HEK293 (cell line): Measurements from ENCODE around the gene MRTFA.
A peak's percentile ranks its signal among the peaks of the same experiment; 100 is the strongest.

Source experiments
- CTCF ChIA-PET: fragments of 350-600 bp; formaldehyde crosslinking; extraction: SDS; loops from one replicate; lab custom pipeline; 2021; ENCODE audit warnings: antibody characterized with exemption; lab: Yijun Ruan, JAX
- POLR2A ChIA-PET: fragments of 300-600 bp; formaldehyde crosslinking; extraction: SDS; loops from one replicate; lab custom pipeline; 2020; ENCODE audit warnings: antibody characterized with exemption, inconsistent platforms; lab: Yijun Ruan, JAX
- H3K27ac ChIP-seq: fragments of 200-500 bp; sonication (Bioruptor generic); 2 replicates; pipeline ENCODE4 v1.5.1; 2014; ENCODE audit warnings: low read depth, low read length, control low read depth, inconsistent platforms; ENCODE audit errors: extremely low read depth
- H3K36me3 ChIP-seq, 2 experiments: fragments of 200-500 bp in 1 of 2; sonication (Bioruptor generic) in 1 of 2; 1 replicate in 1 of 2; 2 replicates in 1 of 2; pipeline ENCODE4 v1.5.1; 2014 to 2017; ENCODE audit warnings: inconsistent platforms in 2 of 2, low read length in 2 of 2; ENCODE audit not compliant: control insufficient read depth in 2 of 2, insufficient read depth in 1 of 2
- H3K4me1 ChIP-seq: fragments of 200-500 bp; sonication (Bioruptor generic); 2 replicates; pipeline ENCODE4 v1.5.1; 2014; ENCODE audit warnings: mild to moderate bottlenecking, low read length, inconsistent platforms; ENCODE audit not compliant: control insufficient read depth, insufficient read depth
- H3K4me3 ChIP-seq: 2 replicates; pipeline ENCODE4 v1.5.1; 2011; ENCODE audit warnings: low read depth, mild to moderate bottlenecking, control low read depth, low read length, moderate library complexity
- H3K9me3 ChIP-seq: fragments of 200-500 bp; sonication (Bioruptor generic); 2 replicates; pipeline ENCODE4 v1.5.1; 2014; ENCODE audit warnings: low read depth, low read length, inconsistent platforms; ENCODE audit not compliant: control insufficient read depth, insufficient read depth
- EGR2 ChIP-seq: fragments of 450-650 bp; formaldehyde crosslinking; IDR thresholded peaks from 2 replicates; pipeline ENCODE4 v1.5.1; 2016; ENCODE audit warnings: low read depth, missing biosample characterization, missing genetic modification characterization
- KLF16 ChIP-seq: fragments of 450-650 bp; formaldehyde crosslinking; IDR thresholded peaks from 2 replicates; pipeline ENCODE4 v1.5.1; 2017; ENCODE audit warnings: missing biosample characterization, missing genetic modification characterization
- KLF8 ChIP-seq: fragments of 450-650 bp; formaldehyde crosslinking; IDR thresholded peaks from 2 replicates; pipeline ENCODE4 v1.5.1; 2016; ENCODE audit warnings: missing biosample characterization, missing genetic modification characterization
- PRDM6 ChIP-seq: fragments of 450-650 bp; formaldehyde crosslinking; IDR thresholded peaks from 2 replicates; pipeline ENCODE4 v1.5.1; 2017; ENCODE audit warnings: missing biosample characterization, missing genetic modification characterization
- ZFHX2 ChIP-seq: fragments of 450-650 bp; formaldehyde crosslinking; conservative IDR thresholded peaks from 2 replicates; pipeline ENCODE4 v1.5.1; 2016; ENCODE audit warnings: missing biosample characterization, missing genetic modification characterization
- ZNF266 ChIP-seq: fragments of 450-650 bp; formaldehyde crosslinking; IDR thresholded peaks from 2 replicates; pipeline ENCODE4 v1.5.1; 2016; ENCODE audit warnings: missing biosample characterization, missing genetic modification characterization, low read depth
- ZNF311 ChIP-seq: fragments of 450-650 bp; formaldehyde crosslinking; IDR thresholded peaks from 2 replicates; pipeline ENCODE4 v1.5.1; 2017; ENCODE audit warnings: missing biosample characterization, missing genetic modification characterization, borderline replicate concordance
- ZNF514 ChIP-seq: fragments of 450-650 bp; formaldehyde crosslinking; IDR thresholded peaks from 2 replicates; pipeline ENCODE4 v1.5.1; 2016; ENCODE audit warnings: missing biosample characterization, missing genetic modification characterization
- ZNF830 ChIP-seq: fragments of 450-650 bp; IDR thresholded peaks from 2 replicates; pipeline ENCODE4 v1.5.0; 2018; ENCODE audit warnings: missing biosample characterization, missing genetic modification characterization, low read depth, mild to moderate bottlenecking, moderate library complexity
- ZSCAN30 ChIP-seq: fragments of 450-650 bp; IDR thresholded peaks from 2 replicates; pipeline ENCODE4 v1.5.1; 2018; ENCODE audit warnings: missing biosample characterization, mild to moderate bottlenecking, missing genetic modification characterization, moderate library complexity
- TF ChIP-seq, protein P1 (sequence below): fragments of 450-650 bp; formaldehyde crosslinking; IDR thresholded peaks from 2 replicates; pipeline ENCODE4 v1.5.1; 2017; ENCODE audit warnings: missing biosample characterization, missing genetic modification characterization
- TF ChIP-seq, protein P2 (sequence below): fragments of 450-650 bp; formaldehyde crosslinking; IDR thresholded peaks from 2 replicates; pipeline ENCODE4 v1.5.1; 2017; ENCODE audit warnings: missing biosample characterization, missing genetic modification characterization
- TF ChIP-seq, protein P3 (sequence below): fragments of 450-650 bp; formaldehyde crosslinking; IDR thresholded peaks from 2 replicates; pipeline ENCODE4 v1.5.1; 2016; ENCODE audit warnings: missing biosample characterization, missing genetic modification characterization

The MRTFA gene

GRCh38 chr22:40567106-40567505 is 69.4 kb downstream of the MRTFA start (continued):
- TF ChIP-seq, protein P1, sequence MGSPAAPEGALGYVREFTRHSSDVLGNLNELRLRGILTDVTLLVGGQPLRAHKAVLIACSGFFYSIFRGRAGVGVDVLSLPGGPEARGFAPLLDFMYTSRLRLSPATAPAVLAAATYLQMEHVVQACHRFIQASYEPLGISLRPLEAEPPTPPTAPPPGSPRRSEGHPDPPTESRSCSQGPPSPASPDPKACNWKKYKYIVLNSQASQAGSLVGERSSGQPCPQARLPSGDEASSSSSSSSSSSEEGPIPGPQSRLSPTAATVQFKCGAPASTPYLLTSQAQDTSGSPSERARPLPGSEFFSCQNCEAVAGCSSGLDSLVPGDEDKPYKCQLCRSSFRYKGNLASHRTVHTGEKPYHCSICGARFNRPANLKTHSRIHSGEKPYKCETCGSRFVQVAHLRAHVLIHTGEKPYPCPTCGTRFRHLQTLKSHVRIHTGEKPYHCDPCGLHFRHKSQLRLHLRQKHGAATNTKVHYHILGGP (tag by site-specific recombination), result no peak

GRCh38 chr22:40560994-40561515 is 75.5 kb downstream of the MRTFA start:
- CTCF ChIA-PET, result interaction anchor here (0.8 to 1.7 kb wide), 2 partner anchors 36 to 124 kb away, joined by 3 to 4 read pairs; no protein-coding TSS in a partner anchor
- 0 out of 3 replicates have a peak, but pooled peaks cover 0 to 4% of the 10 kb centered on the region in 2 experiments for H3K36me3 ChIP-seq
- POLR2A ChIA-PET, result interaction anchor here (1.0 kb wide), 1 partner anchor 27 kb away, joined by 3 read pairs; no protein-coding TSS in a partner anchor
- H3K27ac ChIP-seq, result no peak overlapping the region
- H3K9me3 ChIP-seq, result no peaks in the 10 kb centered on the region
- peaks cover 2% of the 10 kb centered on the region; the same call in 1 of the 2 replicates for H3K4me1 ChIP-seq
- TF ChIP-seq, protein P2, sequence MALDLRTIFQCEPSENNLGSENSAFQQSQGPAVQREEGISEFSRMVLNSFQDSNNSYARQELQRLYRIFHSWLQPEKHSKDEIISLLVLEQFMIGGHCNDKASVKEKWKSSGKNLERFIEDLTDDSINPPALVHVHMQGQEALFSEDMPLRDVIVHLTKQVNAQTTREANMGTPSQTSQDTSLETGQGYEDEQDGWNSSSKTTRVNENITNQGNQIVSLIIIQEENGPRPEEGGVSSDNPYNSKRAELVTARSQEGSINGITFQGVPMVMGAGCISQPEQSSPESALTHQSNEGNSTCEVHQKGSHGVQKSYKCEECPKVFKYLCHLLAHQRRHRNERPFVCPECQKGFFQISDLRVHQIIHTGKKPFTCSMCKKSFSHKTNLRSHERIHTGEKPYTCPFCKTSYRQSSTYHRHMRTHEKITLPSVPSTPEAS, result no peak
- TF ChIP-seq EGR2 (tag by site-specific recombination), result peak; percentile 64
- TF ChIP-seq KLF8, result no peak
- no peak for TF ChIP-seq ZNF514
- TF ChIP-seq ZFHX2 (tag by site-specific recombination), result peak; percentile 68
- TF ChIP-seq, all 188 proteins: peak for 2
- H3K4me3 ChIP-seq, result no peak overlapping the region

DNA sequence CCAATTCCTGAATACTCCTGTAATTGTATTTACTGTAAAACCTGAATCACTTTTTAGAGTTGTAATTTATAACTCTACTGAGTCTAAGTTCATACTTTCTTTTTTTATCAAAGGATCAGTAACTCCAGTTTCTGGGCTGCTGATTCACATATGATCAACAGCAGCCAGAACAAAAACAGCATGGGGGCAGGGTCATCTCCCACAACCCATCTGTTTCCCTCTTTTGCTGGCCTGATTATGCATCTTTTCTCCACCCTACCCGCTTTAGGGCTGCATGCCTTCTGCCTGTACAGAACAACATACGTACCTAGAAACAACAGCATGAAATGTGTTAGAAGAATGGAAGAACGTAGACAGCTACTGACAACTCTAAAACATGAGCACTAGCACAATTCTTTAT is 76.0 kb downstream of the MRTFA start:
- POLR2A ChIA-PET, result interaction anchor here (1.0 kb wide), 1 partner anchor 26 kb away, joined by 3 read pairs; no protein-coding TSS in a partner anchor
- 0 out of 3 replicates have a peak, but pooled peaks cover 0 to 4% of the 10 kb centered on the region in 2 experiments for H3K36me3 ChIP-seq
- no peaks in the 10 kb centered on the region for H3K9me3 ChIP-seq
- CTCF ChIA-PET, result interaction anchor here (0.8 to 1.7 kb wide), 2 partner anchors 36 to 123 kb away, joined by 3 to 4 read pairs; no protein-coding TSS in a partner anchor
- no peak overlapping the region for H3K27ac ChIP-seq
- H3K4me3 ChIP-seq, result no peak overlapping the region
- H3K4me1 ChIP-seq, result peaks cover 2% of the 10 kb centered on the region; the same call in 1 of the 2 replicates
- peak; percentile 54 for TF ChIP-seq PRDM6 (tag by site-specific recombination)
- no peak for TF ChIP-seq KLF16 (tag by site-specific recombination)
- TF ChIP-seq, all 188 proteins: peak for 1

DNA sequence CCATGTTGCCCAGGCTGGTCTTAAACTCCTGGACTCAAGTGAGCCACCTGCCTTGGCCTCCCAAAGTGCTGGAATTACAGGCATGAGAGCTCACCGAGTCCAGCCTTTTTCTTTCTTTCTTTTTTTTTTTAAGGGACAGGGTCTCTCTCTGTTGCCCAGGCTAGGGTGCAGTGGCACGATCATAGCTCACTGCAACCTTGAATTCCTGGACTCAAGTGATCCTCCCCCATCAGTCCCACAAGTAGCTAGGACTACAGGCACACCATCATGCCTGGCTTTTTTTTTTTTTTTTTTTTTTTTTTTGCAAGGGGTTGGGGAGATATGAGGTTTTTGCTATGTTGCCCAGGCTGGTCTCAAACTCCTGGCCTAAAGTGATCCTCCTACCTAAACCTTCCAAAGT is 78.5 kb downstream of the MRTFA start:
- H3K4me3 ChIP-seq, result no peak overlapping the region
- TF ChIP-seq ZNF830 (no peak), ZSCAN30 (no peak), KLF8 (no peak), ZNF311 (no peak), ZNF266 (tag by site-specific recombination) (no peak)
- TF ChIP-seq, protein P3, sequence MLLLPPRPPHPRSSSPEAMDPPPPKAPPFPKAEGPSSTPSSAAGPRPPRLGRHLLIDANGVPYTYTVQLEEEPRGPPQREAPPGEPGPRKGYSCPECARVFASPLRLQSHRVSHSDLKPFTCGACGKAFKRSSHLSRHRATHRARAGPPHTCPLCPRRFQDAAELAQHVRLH (tag by site-specific recombination), result no peak
- H3K27ac ChIP-seq, result no peak overlapping the region
- CTCF ChIA-PET, result interaction anchor here (1.1 kb wide), 1 partner anchor 24 kb away, joined by 3 read pairs; no protein-coding TSS in a partner anchor
- no peaks in the 10 kb centered on the region for H3K9me3 ChIP-seq
- POLR2A ChIA-PET, result interaction anchor here (0.7 to 1.5 kb wide), 2 partner anchors 77 to 668 kb away, joined by 5 to 14 read pairs; no protein-coding TSS in a partner anchor
- H3K4me1 ChIP-seq, result peaks cover 2% of the 10 kb centered on the region; the same call in 1 of the 2 replicates
- 0 out of 3 replicates have a peak, but pooled peaks cover 0 to 4% of the 10 kb centered on the region in 2 experiments for H3K36me3 ChIP-seq
